Liver (tissue), 9 donors: Measurements from ENCODE around the gene GGT6. TPM values are rescaled to one million over a fixed set of nuclear protein-coding genes. Genes with fewer than 3 reads are reported as not detected.
"Not testable (repeated sequence)": the region's sequence is repeated elsewhere in the genome, so short reads cannot be mapped to it uniquely, and the experiment has no call there.

Source experiments
- DNase-seq: peaks from one replicate; pipeline ENCODE4 v3.0.0-alpha.2; 2017; ENCODE audit warnings: low spot score
- H3K27ac ChIP-seq, 2 donors: one replicate each; pipeline ENCODE4 v1.7.0; 2013; ENCODE audit warnings: inconsistent platforms in 2 of 2, low read length in 2 of 2, control low read depth in 1 of 2, low read depth in 1 of 2, mild to moderate bottlenecking in 1 of 2
- H3K27me3 ChIP-seq, 4 donors: one replicate each; pipeline versions ENCODE4 v1.6.1 to v1.7.0; 2013; ENCODE audit warnings: low read length in 3 of 4, inconsistent platforms in 1 of 4, mild to moderate bottlenecking in 1 of 4, moderate library complexity in 1 of 4; ENCODE audit not compliant: control insufficient read depth in 4 of 4, insufficient read depth in 4 of 4
- H3K36me3 ChIP-seq, 4 donors: one replicate each; pipeline versions ENCODE4 v1.6.1 to v1.7.0; 2013; ENCODE audit warnings: low read length in 3 of 4, mild to moderate bottlenecking in 3 of 4, low read depth in 1 of 4, moderate library complexity in 1 of 4; ENCODE audit not compliant: control insufficient read depth in 4 of 4, insufficient read depth in 3 of 4
- H3K4me1 ChIP-seq, 4 donors: one replicate each; pipeline versions ENCODE4 v1.6.1 to v1.7.0; 2013; ENCODE audit warnings: low read length in 3 of 4, mild to moderate bottlenecking in 3 of 4, moderate library complexity in 1 of 4; ENCODE audit not compliant: control insufficient read depth in 4 of 4, insufficient read depth in 4 of 4
- H3K4me3 ChIP-seq, 3 donors: one replicate each; pipeline versions ENCODE4 v1.6.1 to v1.7.0; 2013; ENCODE audit warnings: low read length in 3 of 3, control low read depth in 1 of 3, low read depth in 1 of 3, mild to moderate bottlenecking in 1 of 3
- H3K9ac ChIP-seq, 2 donors: one replicate each; pipeline ENCODE4 v1.7.0; 2013; ENCODE audit warnings: low read length in 2 of 2, mild to moderate bottlenecking in 2 of 2, moderate library complexity in 2 of 2, control low read depth in 1 of 2, low read depth in 1 of 2
- H3K9me3 ChIP-seq, 4 donors: one replicate each; pipeline versions ENCODE4 v1.6.1 to v1.7.0; 2013; ENCODE audit warnings: low read length in 3 of 4; ENCODE audit not compliant: control insufficient read depth in 4 of 4
- EGR1 ChIP-seq, 2 donors: IDR thresholded peaks; 2 replicates each; pipeline ENCODE4 v1.6.1; 2016 to 2018; ENCODE audit warnings: antibody characterized with exemption in 2 of 2, low read depth in 2 of 2
- FOXA1 ChIP-seq: IDR thresholded peaks from 2 replicates; pipeline ENCODE4 v1.6.1; 2016; ENCODE audit warnings: antibody characterized with exemption
- FOXA2 ChIP-seq: IDR thresholded peaks from 2 replicates; pipeline ENCODE4 v1.6.1; 2016; ENCODE audit warnings: antibody characterized with exemption
- GABPA ChIP-seq, 2 donors: IDR thresholded peaks in 1 of 2; conservative IDR thresholded peaks in 1 of 2; 2 replicates each; pipeline ENCODE4 v1.6.1; 2016; ENCODE audit warnings: antibody characterized with exemption in 2 of 2, mild to moderate bottlenecking in 1 of 2, moderate library complexity in 1 of 2
- HNF4A ChIP-seq, 2 donors: conservative IDR thresholded peaks; 2 replicates each; pipeline ENCODE4 v1.6.1; 2016; ENCODE audit warnings: antibody characterized with exemption in 2 of 2, mild to moderate bottlenecking in 2 of 2
- HNF4G ChIP-seq: IDR thresholded peaks from 2 replicates; pipeline ENCODE4 v1.6.1; 2016; ENCODE audit warnings: antibody characterized with exemption
- JUND ChIP-seq, 2 donors: IDR thresholded peaks; 2 replicates each; pipeline ENCODE4 v1.6.1; 2016; ENCODE audit warnings: antibody characterized with exemption in 2 of 2
- NR2F2 ChIP-seq: IDR thresholded peaks from 2 replicates; pipeline ENCODE4 v1.6.1; 2016; ENCODE audit warnings: antibody characterized with exemption
- RAD21 ChIP-seq, 2 donors: IDR thresholded peaks; 2 replicates each; pipeline ENCODE4 v1.6.1; 2016; ENCODE audit warnings: antibody characterized with exemption in 2 of 2, mild to moderate bottlenecking in 2 of 2
- RXRA ChIP-seq, 2 donors: IDR thresholded peaks; 2 replicates each; pipeline ENCODE4 v1.6.1; 2017 to 2018; ENCODE audit warnings: antibody characterized with exemption in 2 of 2, mild to moderate bottlenecking in 1 of 2
- SP1 ChIP-seq: IDR thresholded peaks from 2 replicates; pipeline ENCODE4 v1.6.1; 2018; ENCODE audit warnings: antibody characterized with exemption, mild to moderate bottlenecking
- TAF1 ChIP-seq: conservative IDR thresholded peaks from 2 replicates; pipeline ENCODE4 v1.6.1; 2016; ENCODE audit warnings: antibody characterized with exemption, mild to moderate bottlenecking
- YY1 ChIP-seq: IDR thresholded peaks from 2 replicates; pipeline ENCODE4 v1.6.1; 2016; ENCODE audit warnings: antibody characterized with exemption, mild to moderate bottlenecking
- WGBS: extraction: QIAGEN DNeasy Blood & Tissue Kit; methylation state at CpG from one replicate; pipeline ENCODE4 v1.1.7; 2013; 5-methylcytosine and 5-hydroxymethylcytosine counted together
- polyA plus RNA-seq, 2 donors: library from polyadenylated mRNA; stranded (reverse) in 1 of 2; unstranded in 1 of 2; fragments of 200-250 nt in 1 of 2; fragments of >200 nt in 1 of 2; fragmentation: Nextera tagmentation in 1 of 2; extraction: Ambion mirVana in 1 of 2; gene quantifications; one replicate each; pipeline versions ENCODE4 v1.2.1 to v1.2.3, GENCODE V29; 2013 to 2015
- total RNA-seq, 2 donors: library from RNA; depleted of rRNA; stranded (reverse); fragments of >200 nt; gene quantifications; one replicate each; pipeline ENCODE4 v1.2.3, GENCODE V29; 2014
- TF ChIP-seq, protein P1 (sequence below): IDR thresholded peaks from 2 replicates; pipeline ENCODE4 v1.6.1; 2016; ENCODE audit warnings: antibody characterized with exemption, mild to moderate bottlenecking
- TF ChIP-seq, protein P2 (sequence below): IDR thresholded peaks from 2 replicates; pipeline ENCODE4 v1.6.1; 2016; ENCODE audit warnings: antibody characterized with exemption
- TF ChIP-seq, protein P3 (sequence below): IDR thresholded peaks from 2 replicates; pipeline ENCODE4 v1.6.1; 2016; ENCODE audit warnings: antibody characterized with exemption
- donor health status: healthy.
- donor health status: healthy.
- donor health status: healthy.
- donor health status: healthy.
- donor health status: healthy.

The GGT6 gene
- total and polyA plus RNA-seq, 4 donors: 0.19 to 1.1 (median 0.53) TPM

DNA sequence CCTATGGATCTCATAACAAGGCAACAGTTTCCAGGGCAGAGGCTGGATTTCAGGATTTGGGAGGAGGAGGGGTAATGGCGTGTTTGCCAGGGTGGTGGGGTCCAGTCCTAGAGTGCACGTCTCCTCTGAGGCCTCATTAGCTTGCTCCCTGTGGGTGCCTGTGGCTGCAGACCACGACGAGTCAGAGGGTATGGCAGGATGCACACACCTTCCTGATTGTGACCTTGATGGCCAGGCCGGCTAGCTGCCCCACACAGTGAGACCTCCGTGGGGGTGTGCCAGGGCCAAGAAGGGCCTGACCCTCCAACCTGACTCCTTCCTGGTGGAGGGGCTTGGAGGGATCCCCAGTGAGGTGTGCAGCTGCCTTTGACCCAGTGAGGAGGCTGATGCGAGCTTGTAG lies 19.9 kb upstream of the GGT6 start (continued):
- TF ChIP-seq, protein P1, sequence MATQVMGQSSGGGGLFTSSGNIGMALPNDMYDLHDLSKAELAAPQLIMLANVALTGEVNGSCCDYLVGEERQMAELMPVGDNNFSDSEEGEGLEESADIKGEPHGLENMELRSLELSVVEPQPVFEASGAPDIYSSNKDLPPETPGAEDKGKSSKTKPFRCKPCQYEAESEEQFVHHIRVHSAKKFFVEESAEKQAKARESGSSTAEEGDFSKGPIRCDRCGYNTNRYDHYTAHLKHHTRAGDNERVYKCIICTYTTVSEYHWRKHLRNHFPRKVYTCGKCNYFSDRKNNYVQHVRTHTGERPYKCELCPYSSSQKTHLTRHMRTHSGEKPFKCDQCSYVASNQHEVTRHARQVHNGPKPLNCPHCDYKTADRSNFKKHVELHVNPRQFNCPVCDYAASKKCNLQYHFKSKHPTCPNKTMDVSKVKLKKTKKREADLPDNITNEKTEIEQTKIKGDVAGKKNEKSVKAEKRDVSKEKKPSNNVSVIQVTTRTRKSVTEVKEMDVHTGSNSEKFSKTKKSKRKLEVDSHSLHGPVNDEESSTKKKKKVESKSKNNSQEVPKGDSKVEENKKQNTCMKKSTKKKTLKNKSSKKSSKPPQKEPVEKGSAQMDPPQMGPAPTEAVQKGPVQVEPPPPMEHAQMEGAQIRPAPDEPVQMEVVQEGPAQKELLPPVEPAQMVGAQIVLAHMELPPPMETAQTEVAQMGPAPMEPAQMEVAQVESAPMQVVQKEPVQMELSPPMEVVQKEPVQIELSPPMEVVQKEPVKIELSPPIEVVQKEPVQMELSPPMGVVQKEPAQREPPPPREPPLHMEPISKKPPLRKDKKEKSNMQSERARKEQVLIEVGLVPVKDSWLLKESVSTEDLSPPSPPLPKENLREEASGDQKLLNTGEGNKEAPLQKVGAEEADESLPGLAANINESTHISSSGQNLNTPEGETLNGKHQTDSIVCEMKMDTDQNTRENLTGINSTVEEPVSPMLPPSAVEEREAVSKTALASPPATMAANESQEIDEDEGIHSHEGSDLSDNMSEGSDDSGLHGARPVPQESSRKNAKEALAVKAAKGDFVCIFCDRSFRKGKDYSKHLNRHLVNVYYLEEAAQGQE: no peak

DNA sequence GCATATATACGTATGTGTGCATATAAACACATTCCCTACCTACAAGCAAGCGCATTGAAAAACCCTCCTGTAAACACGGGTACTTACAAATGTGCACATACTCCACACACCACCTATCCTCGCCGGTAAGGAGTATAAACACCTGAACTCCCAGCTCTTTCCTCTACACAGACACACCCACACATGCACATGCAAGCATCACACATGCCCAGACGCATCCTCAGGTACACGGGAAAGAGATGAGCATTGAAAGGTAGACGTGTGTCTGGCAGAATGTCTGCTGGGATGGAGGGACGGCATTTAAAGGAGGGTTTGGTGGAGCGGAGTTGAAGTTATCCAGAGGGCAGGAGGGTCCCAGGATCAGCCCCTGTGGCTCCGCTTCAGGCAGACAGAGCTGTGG lies 19.3 kb upstream of the GGT6 start:
- Histone ChIP-seq H3K4me1 (peaks cover 7 to 22% (median 13%) of the 10 kb centered on the region in 4 donors), H3K27me3 (peaks cover 0 to 3% (median 0%) of the 10 kb centered on the region in 4 donors), H3K9me3 (no peaks in the 10 kb centered on the region), H3K27ac (no peak overlapping the region), H3K4me3 (no peak overlapping the region), H3K9ac (no peak overlapping the region), H3K36me3 (peaks cover 0 to 2% (median 0%) of the 10 kb centered on the region in 4 donors)
- WGBS: 81% methylated on average over 11 of the region's 11 CpGs
- TF ChIP-seq HNF4G: no peak
- TF ChIP-seq NR2F2: no peak
- no peak for TF ChIP-seq GABPA (IDR thresholded peaks at IDR 0.05 in 1 of 2, conservative IDR thresholded peaks at IDR 0.05 in 1 of 2)
- DNase-seq: no peak

DNA sequence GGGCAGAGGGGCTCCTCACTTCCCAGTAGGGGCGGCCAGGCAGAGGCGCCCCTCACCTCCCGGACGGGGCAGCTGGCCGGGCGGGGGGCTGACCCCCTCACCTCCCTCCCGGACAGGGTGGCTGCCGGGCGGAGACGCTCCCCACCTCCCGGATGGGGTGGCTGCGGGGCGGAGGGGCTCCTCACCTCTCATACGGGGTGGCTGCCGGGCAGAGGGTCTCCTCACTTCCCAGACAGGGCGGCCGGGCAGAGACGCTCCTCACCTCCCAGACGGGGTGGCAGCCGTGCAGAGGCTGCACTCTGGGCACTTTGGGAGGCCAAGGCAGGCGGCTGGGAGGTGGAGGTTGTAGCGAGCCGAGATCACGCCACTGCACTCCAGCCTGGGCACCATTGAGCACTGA lies 18.0 kb upstream of the GGT6 start:
- H3K9me3 ChIP-seq, H3K27ac ChIP-seq, DNase-seq, H3K9ac ChIP-seq, H3K36me3 ChIP-seq, H3K27me3 ChIP-seq, H3K4me3 ChIP-seq: not testable (repeated sequence)
- WGBS: 95% methylated on average over 23 of the region's 24 CpGs
- H3K4me1 ChIP-seq: peaks cover 0 to 14% (median 6%) of the 10 kb centered on the region in 4 donors

DNA sequence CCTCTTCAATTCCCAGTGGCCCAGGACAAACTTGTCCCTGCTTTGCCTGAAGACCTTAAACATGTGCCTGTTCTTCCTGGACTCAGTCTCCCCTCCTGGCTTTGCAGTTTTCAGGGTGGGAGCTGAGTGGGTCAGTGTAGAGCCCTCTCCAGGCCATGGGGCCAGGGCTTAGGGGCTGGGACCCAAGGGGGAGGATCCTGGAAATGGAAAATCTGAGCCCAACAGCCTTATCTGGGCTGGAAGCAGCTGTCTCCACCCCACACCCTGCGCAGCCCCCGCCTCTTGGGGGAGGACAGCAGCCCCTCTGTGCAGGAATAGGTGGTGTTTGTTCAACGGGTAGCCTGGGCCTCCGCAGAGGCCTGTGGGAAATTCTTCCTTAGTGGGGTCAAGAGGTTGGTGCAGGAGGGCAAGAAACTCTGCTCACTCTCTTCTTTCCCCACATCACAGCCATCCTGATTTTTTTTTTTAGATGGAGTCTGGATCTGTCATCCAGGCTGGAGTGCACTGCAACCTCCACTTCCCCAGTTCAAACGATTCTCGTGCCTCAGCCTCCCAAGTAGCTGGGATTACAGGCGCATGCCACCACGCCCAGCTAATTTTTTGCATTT lies 17.1 kb upstream of the GGT6 start:
- no peak overlapping the region for H3K9ac ChIP-seq
- DNase-seq: no peak
- no peak overlapping the region for H3K27ac ChIP-seq
- H3K9me3 ChIP-seq: no peaks in the 10 kb centered on the region
- no peak overlapping the region for H3K4me3 ChIP-seq
- TF ChIP-seq RAD21 (IDR thresholded peaks at IDR 0.05) (no peak), FOXA2 (no peak), JUND (IDR thresholded peaks at IDR 0.05) (no peak), TAF1 (no peak), SP1 (no peak), FOXA1 (no peak), HNF4G (no peak), EGR1 (IDR thresholded peaks at IDR 0.05; ENCODE audit: low read depth in 2 of 2) (no peak), GABPA (IDR thresholded peaks at IDR 0.05 in 1 of 2, conservative IDR thresholded peaks at IDR 0.05 in 1 of 2) (no peak), YY1 (no peak), HNF4A (conservative IDR thresholded peaks at IDR 0.05) (no peak), NR2F2 (no peak), RXRA (IDR thresholded peaks at IDR 0.05) (no peak)
- TF ChIP-seq, protein P2, sequence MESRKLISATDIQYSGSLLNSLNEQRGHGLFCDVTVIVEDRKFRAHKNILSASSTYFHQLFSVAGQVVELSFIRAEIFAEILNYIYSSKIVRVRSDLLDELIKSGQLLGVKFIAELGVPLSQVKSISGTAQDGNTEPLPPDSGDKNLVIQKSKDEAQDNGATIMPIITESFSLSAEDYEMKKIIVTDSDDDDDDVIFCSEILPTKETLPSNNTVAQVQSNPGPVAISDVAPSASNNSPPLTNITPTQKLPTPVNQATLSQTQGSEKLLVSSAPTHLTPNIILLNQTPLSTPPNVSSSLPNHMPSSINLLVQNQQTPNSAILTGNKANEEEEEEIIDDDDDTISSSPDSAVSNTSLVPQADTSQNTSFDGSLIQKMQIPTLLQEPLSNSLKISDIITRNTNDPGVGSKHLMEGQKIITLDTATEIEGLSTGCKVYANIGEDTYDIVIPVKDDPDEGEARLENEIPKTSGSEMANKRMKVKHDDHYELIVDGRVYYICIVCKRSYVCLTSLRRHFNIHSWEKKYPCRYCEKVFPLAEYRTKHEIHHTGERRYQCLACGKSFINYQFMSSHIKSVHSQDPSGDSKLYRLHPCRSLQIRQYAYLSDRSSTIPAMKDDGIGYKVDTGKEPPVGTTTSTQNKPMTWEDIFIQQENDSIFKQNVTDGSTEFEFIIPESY: no peak
- TF ChIP-seq, protein P3, sequence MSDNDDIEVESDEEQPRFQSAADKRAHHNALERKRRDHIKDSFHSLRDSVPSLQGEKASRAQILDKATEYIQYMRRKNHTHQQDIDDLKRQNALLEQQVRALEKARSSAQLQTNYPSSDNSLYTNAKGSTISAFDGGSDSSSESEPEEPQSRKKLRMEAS: no peak
- TF ChIP-seq, protein P1: no peak
- H3K27me3 ChIP-seq: no peaks in the 10 kb centered on the region
- peaks cover 0 to 14% (median 6%) of the 10 kb centered on the region in 4 donors for H3K4me1 ChIP-seq
- H3K36me3 ChIP-seq: peaks cover 0 to 2% (median 0%) of the 10 kb centered on the region in 4 donors
- WGBS: 89% methylated on average over 8 of the region's 8 CpGs
